A549 (cell line): ENCODE data around the gene GORASP1. TPM values are rescaled to one million over a fixed set of nuclear protein-coding genes. Genes with fewer than 3 reads are reported as not detected.

Experiments used
- ATAC-seq, 2 experiments: fragments of 200-7000 bp in 1 of 2; fragments of >200 bp in 1 of 2; cut with Nextera tagmentation in 1 of 2; cut with Tn5 transposase in 1 of 2; 3 replicates each; pipeline versions ENCODE4 v1.8.0 to v1.9.1; 2018 to 2020; ENCODE audit warnings: mild to moderate bottlenecking in 1 of 2, moderate library complexity in 1 of 2
- CTCF ChIA-PET: fragments of 300-600 bp; sonication (Branson Sonifier 250); formaldehyde crosslinking; extraction: SDS; loops from one replicate; lab custom pipeline; 2021; ENCODE audit warnings: antibody characterized with exemption, inconsistent platforms; lab: Yijun Ruan, JAX
- POLR2A ChIA-PET: fragments of 350-600 bp; formaldehyde crosslinking; extraction: SDS; loops from one replicate; lab custom pipeline; 2021; ENCODE audit warnings: antibody characterized with exemption, inconsistent platforms; lab: Yijun Ruan, JAX
- DNase-seq, 2 experiments: peaks; one replicate each; pipeline versions ENCODE4 v3.0.0 to v3.0.0-alpha.2; 2011 to 2016; ENCODE audit warnings: low read depth in 1 of 2, low spot score in 1 of 2
- FAIRE-seq: peaks from 2 replicates; lab custom pipeline; 2011; peaks lifted over from hg19 to GRCh38; lab: Jason Lieb, UNC
- H3K27ac ChIP-seq, 2 experiments: fragments of >200 bp; sonication (Bioruptor Twin); formaldehyde crosslinking; 3 replicates each; pipeline ENCODE4 v1.5.1; 2016 to 2017
- H3K4me1 ChIP-seq: fragments of >200 bp; sonication (Bioruptor Twin); formaldehyde crosslinking; 3 replicates; pipeline ENCODE4 v1.6.1; 2016
- H3K4me2 ChIP-seq: fragments of >200 bp; sonication (Bioruptor Twin); formaldehyde crosslinking; 3 replicates; pipeline ENCODE4 v1.6.1; 2016
- H3K4me3 ChIP-seq: fragments of >200 bp; sonication (Bioruptor Twin); formaldehyde crosslinking; 3 replicates; pipeline ENCODE4 v1.5.1; 2016
- H3K9me3 ChIP-seq: fragments of >200 bp; sonication (Bioruptor Twin); formaldehyde crosslinking; 3 replicates; pipeline ENCODE4 v1.6.1; 2016
- CBX2 ChIP-seq: fragments of 200-600 bp; sonication (generic); IDR thresholded peaks from 2 replicates; pipeline ENCODE4 v1.6.1; 2016; ENCODE audit warnings: low read depth, mild to moderate bottlenecking, borderline replicate concordance
- CEBPB ChIP-seq, 2 experiments: fragments of >200 bp in 1 of 2; sonication (Bioruptor Twin) in 1 of 2; formaldehyde crosslinking in 1 of 2; IDR thresholded peaks; 2 replicates each; pipeline ENCODE4 v1.6.1; 2012 to 2016
- E2F6 ChIP-seq: IDR thresholded peaks from 2 replicates; pipeline ENCODE4 v1.6.1; 2012; ENCODE audit warnings: low read depth, borderline replicate concordance
- EP300 ChIP-seq, 2 experiments: fragments of >200 bp; sonication (Bioruptor Twin); formaldehyde crosslinking; IDR thresholded peaks; 2 replicates in 1 of 2; 3 replicates in 1 of 2; pipeline ENCODE4 v1.6.1; 2016 to 2017
- ESRRA ChIP-seq: fragments of 150-350 bp; IDR thresholded peaks from 2 replicates; pipeline ENCODE4 v1.6.1; 2014; ENCODE audit warnings: mild to moderate bottlenecking, low read length, borderline replicate concordance
- FOSL2 ChIP-seq, 2 experiments: fragments of 450-650 bp in 1 of 2; fragments of >200 bp in 1 of 2; sonication (Bioruptor Twin) in 1 of 2; formaldehyde crosslinking; IDR thresholded peaks; 2 replicates each; pipeline versions ENCODE4 v1.5.0 to v1.6.1; 2016 to 2020; ENCODE audit warnings: mild to moderate bottlenecking in 1 of 2, moderate library complexity in 1 of 2
- HES2 ChIP-seq: fragments of >200 bp; sonication (Bioruptor Twin); formaldehyde crosslinking; IDR thresholded peaks from 2 replicates; pipeline ENCODE4 v1.6.1; 2016
- HMGXB4 ChIP-seq: fragments of 250-450 bp; sonication (Bioruptor Pico); IDR thresholded peaks from 2 replicates; pipeline ENCODE4 v1.5.0; 2021; ENCODE audit warnings: mild to moderate bottlenecking, moderate library complexity, borderline replicate concordance
- HOXB13 ChIP-seq: fragments of 250-450 bp; sonication (Bioruptor Pico); IDR thresholded peaks from 2 replicates; pipeline ENCODE4 v1.5.0; 2020; ENCODE audit warnings: low read depth, mild to moderate bottlenecking, moderate library complexity
- JUN ChIP-seq, 2 experiments: fragments of >200 bp; sonication (Bioruptor Twin); formaldehyde crosslinking; IDR thresholded peaks; 2 replicates in 1 of 2; 3 replicates in 1 of 2; pipeline ENCODE4 v1.6.1; 2016 to 2017
- KDM5A ChIP-seq: fragments of 200-600 bp; sonication (generic); IDR thresholded peaks from 2 replicates; pipeline ENCODE4 v1.6.1; 2016; ENCODE audit warnings: antibody characterized with exemption, mild to moderate bottlenecking
- MAX ChIP-seq: IDR thresholded peaks from 2 replicates; pipeline ENCODE4 v1.6.1; 2012
- MYC ChIP-seq: IDR thresholded peaks from 2 replicates; pipeline ENCODE4 v1.6.1; 2012; ENCODE audit warnings: mild to moderate bottlenecking, inconsistent platforms, low read length, improper control_type of control experiment, borderline replicate concordance
- NPAS2 ChIP-seq: fragments of 250-450 bp; sonication (Bioruptor Pico); IDR thresholded peaks from 2 replicates; pipeline ENCODE4 v1.8.0; 2022; ENCODE audit warnings: mild to moderate bottlenecking, moderate library complexity, borderline replicate concordance
- PBX3 ChIP-seq: IDR thresholded peaks from 2 replicates; pipeline ENCODE4 v1.6.1; 2012
- POLR2A ChIP-seq: IDR thresholded peaks from 2 replicates; pipeline ENCODE4 v1.6.1; 2012; ENCODE audit warnings: mild to moderate bottlenecking, low read length
- RARB ChIP-seq: fragments of 250-450 bp; sonication (Bioruptor Pico); IDR thresholded peaks from 2 replicates; pipeline ENCODE4 v1.8.0; 2021; ENCODE audit warnings: mild to moderate bottlenecking, moderate library complexity
- RFX5 ChIP-seq: fragments of 450-650 bp; IDR thresholded peaks from 2 replicates; pipeline ENCODE4 v1.7.1; 2014; ENCODE audit warnings: antibody characterized with exemption, mild to moderate bottlenecking, moderate library complexity
- ZC3H11A ChIP-seq: fragments of 450-650 bp; IDR thresholded peaks from 2 replicates; pipeline ENCODE4 v1.6.1; 2014; ENCODE audit warnings: antibody characterized with exemption, mild to moderate bottlenecking
- WGBS: methylation state at CpG from one replicate; pipeline ENCODE4 v1.1.6; 2017; ENCODE audit errors: missing lambda C conversion rate; 5-methylcytosine and 5-hydroxymethylcytosine counted together
- polyA plus RNA-seq, 4 experiments: library from polyadenylated mRNA; depleted of rRNA in 3 of 4; stranded (reverse); fragments of >200 nt; fragmentation: RNase III in 1 of 4; extraction: RNeasy Plus Mini Kit Qiagen cat#74134 plus additional on column Dnase treatment in 1 of 4; gene quantifications; 2 replicates in 3 of 4; 3 replicates in 1 of 4; pipeline ENCODE4 v1.2.3, GENCODE V29; 2011 to 2017

GORASP1 gene
- polyA plus RNA-seq, 2 of the 4 experiments (the other 2 are of a cell fraction): 30.3 to 32.3 TPM

GRCh38 chr3:39109086-39109485 lies 1.7 kb upstream of the GORASP1 start:
- no peak for ATAC-seq
- ChIA-PET POLR2A (no interaction called here), CTCF (interaction anchor here (0.7 to 14.1 kb wide), 7 partner anchors 8 to 181 kb away, joined by 3 to 164 read pairs (median 5); no protein-coding TSS in a partner anchor)
- H3K27ac ChIP-seq: no peak overlapping the region
- H3K4me2 ChIP-seq: no peak overlapping the region
- DNase-seq: no peak
- no peaks in the 10 kb centered on the region for H3K9me3 ChIP-seq
- no peak for FAIRE-seq
- H3K4me3 ChIP-seq: no peak overlapping the region
- no peak for TF ChIP-seq EP300 (IDR thresholded peaks at IDR 0.05)
- TF ChIP-seq RARB (CRISPR knock-in tag): no peak
- no peak for TF ChIP-seq HMGXB4 (CRISPR knock-in tag)
- peaks cover 13% of the 10 kb centered on the region; the same call in 2 of the 3 replicates for H3K4me1 ChIP-seq
- WGBS: 76% methylated on average over 5 of the region's 5 CpGs

GRCh38 chr3:39108200-39108710 lies 828 bp upstream of the GORASP1 start:
- Histone ChIP-seq H3K4me2 (peak overlapping the region; percentile 98), H3K4me1 (peaks cover 13% of the 10 kb centered on the region; the same call in 2 of the 3 replicates), H3K27ac (peak overlapping the region; percentile 92 to 95; a peak in 5 of 6 replicates), H3K4me3 (peak overlapping the region; percentile 83), H3K9me3 (no peaks in the 10 kb centered on the region)
- ATAC-seq: no peak
- ChIA-PET CTCF (interaction anchor here (0.7 to 14.1 kb wide), 11 partner anchors 8 to 182 kb away, joined by 3 to 164 read pairs (median 3); no protein-coding TSS in a partner anchor), POLR2A (interaction anchor here (0.6 to 1.4 kb wide), 5 partner anchors 18 to 180 kb away, joined by 3 to 8 read pairs (median 4); no protein-coding TSS in a partner anchor)
- TF ChIP-seq CBX2 (no peak), ZC3H11A (no peak), POLR2A (no peak), ESRRA (no peak), HOXB13 (CRISPR knock-in tag) (no peak), RFX5 (no peak), KDM5A (no peak), MAX (no peak), MYC (no peak), NPAS2 (CRISPR knock-in tag) (no peak), E2F6 (no peak), FOSL2 (IDR thresholded peaks at IDR 0.05) (no peak), FOSL2 (CRISPR knock-in tag; IDR thresholded peaks at IDR 0.05) (no peak), CEBPB (IDR thresholded peaks at IDR 0.05) (no peak), HES2 (no peak), EP300 (IDR thresholded peaks at IDR 0.05) (no peak), PBX3 (no peak), JUN (IDR thresholded peaks at IDR 0.05) (no peak)
- no peak for FAIRE-seq
- WGBS: 64% methylated on average over 2 of the region's 2 CpGs
- DNase-seq: no peak
